Cardiac muscle cell (in vitro differentiated cells and primary cell): Measurements from ENCODE around the gene CA10. TPM values are rescaled to one million over a fixed set of nuclear protein-coding genes. Genes with fewer than 3 reads are reported as not detected.

ENCODE experiments used
- DNase-seq, 2 donors: peaks; one replicate each; pipeline versions ENCODE4 v3.0.0 to v3.0.0-alpha.2; 2010 to 2017; ENCODE audit warnings: low read depth in 1 of 2, low spot score in 1 of 2
- H3K27ac ChIP-seq: fragments of 200-600 bp; sonication (generic); 2 replicates; pipeline ENCODE4 v1.5.1; 2016
- H3K27me3 ChIP-seq: fragments of 200-600 bp; sonication (generic); 2 replicates; pipeline ENCODE4 v1.6.0; 2016; ENCODE audit warnings: control low read depth
- H3K36me3 ChIP-seq: fragments of 200-600 bp; sonication (generic); 2 replicates; pipeline ENCODE4 v1.5.1; 2016; ENCODE audit warnings: control low read depth
- H3K4me1 ChIP-seq: fragments of 200-600 bp; sonication (generic); 2 replicates; pipeline ENCODE4 v1.8.1; 2017; ENCODE audit warnings: low read depth, mild to moderate bottlenecking, mixed run types
- H3K4me3 ChIP-seq: fragments of 200-600 bp; sonication (generic); 2 replicates; pipeline ENCODE4 v1.5.1; 2016; ENCODE audit warnings: mild to moderate bottlenecking
- H3K9me3 ChIP-seq: fragments of 200-600 bp; sonication (generic); 2 replicates; pipeline ENCODE4 v1.5.1; 2017; ENCODE audit warnings: low read depth, mild to moderate bottlenecking, control low read depth
- polyA plus RNA-seq: library from polyadenylated mRNA; unstranded; fragments of >200 nt; fragmentation: Nextera tagmentation; extraction: Ambion mirVana; gene quantifications from 2 replicates; pipeline ENCODE4 v1.2.1, GENCODE V29; 2016
- total RNA-seq: library from RNA; depleted of rRNA; stranded (reverse); fragments of >200 nt; gene quantifications from 2 replicates; pipeline ENCODE4 v1.2.3, GENCODE V29; 2016
- TF ChIP-seq, protein P1 (sequence below): IDR thresholded peaks from 2 replicates; pipeline ENCODE4 v1.5.1; 2012; ENCODE audit warnings: low read depth, mild to moderate bottlenecking, low read length

The CA10 gene
- total and polyA plus RNA-seq, 2 experiments from 2014 or later, result not detected

DNA sequence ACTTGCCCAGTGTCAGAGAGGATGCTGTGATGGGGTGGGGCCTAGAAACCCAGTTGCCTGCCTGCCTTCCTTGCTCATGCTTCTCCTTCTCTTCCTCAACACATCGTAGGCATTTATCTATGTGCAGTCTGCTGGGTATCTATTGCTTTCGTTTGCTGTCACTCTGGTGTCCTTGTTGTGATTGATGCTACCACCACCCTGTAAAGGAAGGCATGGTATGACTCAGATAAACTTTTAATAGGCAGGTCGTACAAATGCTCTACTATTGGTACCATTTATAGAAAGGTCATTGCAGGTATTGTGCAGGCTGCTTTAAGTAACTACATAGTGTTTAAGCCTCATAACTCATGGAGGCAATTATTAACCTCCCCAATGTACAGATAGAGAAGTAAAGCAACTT lies 529.3 kb downstream of the CA10 start:
- TF ChIP-seq, protein P1, sequence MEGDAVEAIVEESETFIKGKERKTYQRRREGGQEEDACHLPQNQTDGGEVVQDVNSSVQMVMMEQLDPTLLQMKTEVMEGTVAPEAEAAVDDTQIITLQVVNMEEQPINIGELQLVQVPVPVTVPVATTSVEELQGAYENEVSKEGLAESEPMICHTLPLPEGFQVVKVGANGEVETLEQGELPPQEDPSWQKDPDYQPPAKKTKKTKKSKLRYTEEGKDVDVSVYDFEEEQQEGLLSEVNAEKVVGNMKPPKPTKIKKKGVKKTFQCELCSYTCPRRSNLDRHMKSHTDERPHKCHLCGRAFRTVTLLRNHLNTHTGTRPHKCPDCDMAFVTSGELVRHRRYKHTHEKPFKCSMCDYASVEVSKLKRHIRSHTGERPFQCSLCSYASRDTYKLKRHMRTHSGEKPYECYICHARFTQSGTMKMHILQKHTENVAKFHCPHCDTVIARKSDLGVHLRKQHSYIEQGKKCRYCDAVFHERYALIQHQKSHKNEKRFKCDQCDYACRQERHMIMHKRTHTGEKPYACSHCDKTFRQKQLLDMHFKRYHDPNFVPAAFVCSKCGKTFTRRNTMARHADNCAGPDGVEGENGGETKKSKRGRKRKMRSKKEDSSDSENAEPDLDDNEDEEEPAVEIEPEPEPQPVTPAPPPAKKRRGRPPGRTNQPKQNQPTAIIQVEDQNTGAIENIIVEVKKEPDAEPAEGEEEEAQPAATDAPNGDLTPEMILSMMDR, result no peak
- no peaks in the 10 kb centered on the region for H3K9me3 ChIP-seq
- DNase-seq, result no peak
- H3K27ac ChIP-seq, result no peak overlapping the region
- H3K4me1 ChIP-seq, result no peaks in the 10 kb centered on the region
- no peaks in the 10 kb centered on the region for H3K27me3 ChIP-seq
- no peaks in the 10 kb centered on the region for H3K36me3 ChIP-seq
- H3K4me3 ChIP-seq, result no peak overlapping the region

GRCh38 chr17:51627779-51628178 lies 530.7 kb downstream of the CA10 start:
- Histone ChIP-seq H3K27me3 (no peaks in the 10 kb centered on the region), H3K4me1 (no peaks in the 10 kb centered on the region), H3K36me3 (no peaks in the 10 kb centered on the region), H3K9me3 (no peaks in the 10 kb centered on the region), H3K4me3 (no peak overlapping the region), H3K27ac (no peak overlapping the region)
- no peak for DNase-seq
- TF ChIP-seq, protein P1, result no peak

GRCh38 chr17:51618476-51618875 lies 540.0 kb downstream of the CA10 start:
- Histone ChIP-seq H3K9me3 (no peaks in the 10 kb centered on the region), H3K4me1 (peaks cover 5% of the 10 kb centered on the region), H3K27me3 (no peaks in the 10 kb centered on the region), H3K27ac (no peak overlapping the region), H3K4me3 (no peak overlapping the region), H3K36me3 (no peaks in the 10 kb centered on the region)
- TF ChIP-seq, protein P1, result no peak
- no peak for DNase-seq

- H3K9me3 ChIP-seq, result no peaks in the 10 kb centered on the region
- no peaks in the 10 kb centered on the region for H3K36me3 ChIP-seq
- H3K4me1 ChIP-seq, result peaks cover 5% of the 10 kb centered on the region
- TF ChIP-seq, protein P1, result no peak
- H3K27me3 ChIP-seq, result no peaks in the 10 kb centered on the region
- no peak for DNase-seq
- H3K4me3 ChIP-seq, result no peak overlapping the region
- H3K27ac ChIP-seq, result no peak overlapping the region
These were observed 540.5 kb downstream of the CA10 start for GRCh38 chr17:51617986-51618385.

DNA sequence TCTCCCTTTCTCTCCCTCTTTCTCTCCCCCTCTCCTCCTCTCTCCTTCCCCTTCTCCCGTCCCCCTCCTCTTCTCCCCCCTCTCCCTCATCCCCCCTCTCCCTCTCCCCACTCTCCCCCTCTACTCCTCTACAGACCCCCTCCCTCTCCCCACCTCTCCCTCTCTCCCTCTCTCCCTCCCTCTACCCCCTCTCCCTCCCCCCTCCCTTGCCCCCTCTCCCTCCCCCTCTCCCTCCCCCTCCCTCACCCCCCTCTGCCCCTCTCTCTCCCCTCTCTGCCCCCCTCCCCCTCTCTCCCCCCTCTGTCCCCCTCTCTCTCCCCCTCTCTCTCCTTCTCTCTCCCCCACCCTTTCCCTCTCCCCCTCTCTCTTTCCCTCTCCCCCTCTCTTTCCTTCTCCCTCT lies 545.3 kb downstream of the CA10 start:
- Histone ChIP-seq H3K27me3 (no peaks in the 10 kb centered on the region), H3K27ac (no peak overlapping the region), H3K4me1 (no peaks in the 10 kb centered on the region), H3K36me3 (no peaks in the 10 kb centered on the region), H3K9me3 (no peaks in the 10 kb centered on the region), H3K4me3 (no peak overlapping the region)
- no peak for DNase-seq
- TF ChIP-seq, protein P1, result no peak

DNA sequence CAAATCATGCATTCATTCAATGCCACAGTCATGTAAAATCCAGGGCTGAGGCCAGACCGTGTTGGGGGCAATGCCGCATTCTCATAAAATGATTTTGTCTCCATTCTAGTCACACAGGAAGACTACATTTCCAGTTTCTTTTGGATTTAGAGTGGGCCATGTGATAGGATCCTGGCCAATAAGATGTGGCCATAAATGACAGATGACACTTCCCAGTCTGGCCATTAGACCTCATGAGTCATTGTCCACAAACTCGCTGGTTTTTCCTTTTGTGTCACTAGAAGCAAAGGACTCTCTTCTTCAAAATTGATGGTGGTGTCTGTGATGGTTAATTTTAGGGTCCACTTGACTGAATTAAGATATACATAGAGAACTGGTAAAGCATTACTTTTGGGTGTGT lies 545.8 kb downstream of the CA10 start:
- TF ChIP-seq, protein P1, result no peak
- Histone ChIP-seq H3K27ac (no peak overlapping the region), H3K36me3 (no peaks in the 10 kb centered on the region), H3K4me3 (no peak overlapping the region), H3K9me3 (no peaks in the 10 kb centered on the region), H3K4me1 (no peaks in the 10 kb centered on the region), H3K27me3 (no peaks in the 10 kb centered on the region)
- no peak for DNase-seq
